Progenitor cell of endocrine pancreas (in vitro differentiated cells): Measurements from ENCODE around the gene MUC20. TPM values are rescaled to one million over a fixed set of nuclear protein-coding genes. Genes with fewer than 3 reads are reported as not detected.

ENCODE experiments used
- DNase-seq: peaks from one replicate; pipeline ENCODE4 v3.0.0; 2021; ENCODE audit warnings: low spot score; ENCODE audit not compliant: unreplicated experiment
- H3K27ac Mint-ChIP-seq: 2 replicates; pipeline ENCODE4 v1.8.0; 2021; ENCODE audit warnings: mild to moderate bottlenecking, moderate library complexity, mixed read lengths
- H3K27me3 Mint-ChIP-seq: 2 replicates; pipeline ENCODE4 v1.8.0; 2021; ENCODE audit warnings: mixed read lengths
- H3K36me3 Mint-ChIP-seq: 2 replicates; pipeline ENCODE4 v1.8.0; 2022; ENCODE audit warnings: mixed read lengths; ENCODE audit not compliant: insufficient read depth
- H3K4me1 Mint-ChIP-seq: 2 replicates; pipeline ENCODE4 v1.8.0; 2021; ENCODE audit warnings: low read depth, mixed read lengths
- H3K4me3 Mint-ChIP-seq: 2 replicates; pipeline ENCODE4 v1.8.0; 2021; ENCODE audit warnings: low read depth, mild to moderate bottlenecking, moderate library complexity, mixed read lengths
- H3K9me3 Mint-ChIP-seq: 2 replicates; pipeline ENCODE4 v1.8.0; 2021; ENCODE audit warnings: low read depth, mixed read lengths
- CTCF ChIP-seq: fragments of 200-600 bp; sonication (generic); IDR thresholded peaks from one replicate; pipeline ENCODE4 v1.5.0; 2021; ENCODE audit warnings: antibody characterized with exemption, mild to moderate bottlenecking; ENCODE audit not compliant: unreplicated experiment
- total RNA-seq: library from RNA; stranded (reverse); gene quantifications from 2 replicates; pipeline ENCODE4 v1.2.1, GENCODE V29; 2021

Gene MUC20
- total RNA-seq, 1 donor from 2014 or later = 4.5 TPM

GRCh38 chr3:195757827-195758226, 37.0 kb downstream of the MUC20 start:
- Mint-ChIP-seq H3K36me3 (no peaks in the 10 kb centered on the region), H3K27ac (no peak overlapping the region), H3K27me3 (peaks cover 33% of the 10 kb centered on the region), H3K4me1 (peaks cover 3% of the 10 kb centered on the region), H3K9me3 (no peaks in the 10 kb centered on the region), H3K4me3 (no peak overlapping the region)
- no peak for TF ChIP-seq CTCF
- DNase-seq = no peak

GRCh38 chr3:195758721-195759353, 38.1 kb downstream of the MUC20 start:
- peaks cover 33% of the 10 kb centered on the region for H3K27me3 Mint-ChIP-seq
- no peak for DNase-seq
- no peaks in the 10 kb centered on the region for H3K36me3 Mint-ChIP-seq
- H3K9me3 Mint-ChIP-seq = no peaks in the 10 kb centered on the region
- no peak overlapping the region for H3K4me3 Mint-ChIP-seq
- H3K27ac Mint-ChIP-seq = no peak overlapping the region
- TF ChIP-seq CTCF = no peak
- peaks cover 1% of the 10 kb centered on the region for H3K4me1 Mint-ChIP-seq

- no peak overlapping the region for H3K4me3 Mint-ChIP-seq
- DNase-seq = no peak
- TF ChIP-seq CTCF = no peak
- no peaks in the 10 kb centered on the region for H3K36me3 Mint-ChIP-seq
- no peak overlapping the region for H3K27ac Mint-ChIP-seq
- H3K27me3 Mint-ChIP-seq = peaks cover 27% of the 10 kb centered on the region
- H3K4me1 Mint-ChIP-seq = no peaks in the 10 kb centered on the region
- H3K9me3 Mint-ChIP-seq = no peaks in the 10 kb centered on the region
Observed at GRCh38 chr3:195760345-195761122, 39.8 kb downstream of the MUC20 start.

- H3K36me3 Mint-ChIP-seq = no peaks in the 10 kb centered on the region
- no peak for DNase-seq
- TF ChIP-seq CTCF = no peak
- H3K27ac Mint-ChIP-seq = no peak overlapping the region
- no peak overlapping the region for H3K4me3 Mint-ChIP-seq
- H3K9me3 Mint-ChIP-seq = no peaks in the 10 kb centered on the region
- peaks cover 23% of the 10 kb centered on the region for H3K27me3 Mint-ChIP-seq
- no peaks in the 10 kb centered on the region for H3K4me1 Mint-ChIP-seq
Observed at GRCh38 chr3:195761123-195761566, 40.4 kb downstream of the MUC20 start.

- DNase-seq = no peak
- no peaks in the 10 kb centered on the region for H3K36me3 Mint-ChIP-seq
- no peak overlapping the region for H3K4me3 Mint-ChIP-seq
- no peaks in the 10 kb centered on the region for H3K9me3 Mint-ChIP-seq
- TF ChIP-seq CTCF = no peak
- H3K27me3 Mint-ChIP-seq = peaks cover 19% of the 10 kb centered on the region
- no peak overlapping the region for H3K27ac Mint-ChIP-seq
- no peaks in the 10 kb centered on the region for H3K4me1 Mint-ChIP-seq
Observed at GRCh38 chr3:195761567-195762248, 40.9 kb downstream of the MUC20 start.
